ENCODE measurements around the gene PLCB4.
A peak's percentile ranks its signal among the peaks of the same experiment; 100 is the strongest.

PLCB4 gene

DNA sequence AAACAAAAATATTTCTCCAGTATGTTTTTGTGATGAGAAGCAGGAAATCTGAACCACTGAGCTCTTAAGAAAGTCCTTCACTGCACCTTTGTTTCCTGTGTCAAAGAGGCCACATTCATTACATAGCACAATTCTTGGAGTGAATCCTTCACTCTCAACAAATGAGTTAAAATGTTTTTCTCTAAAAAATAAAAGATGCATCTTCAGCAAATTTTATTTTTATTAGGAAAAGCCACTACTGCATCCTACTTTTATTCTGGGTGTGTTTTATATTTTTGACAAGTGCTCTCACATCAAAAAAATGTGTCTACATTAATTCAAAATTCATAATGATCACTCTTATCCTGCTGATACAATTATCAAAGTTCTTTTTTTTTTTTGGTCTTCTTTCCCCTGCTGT lies 76.3 kb downstream of the PLCB4 start:
- TF ChIP-seq, protein P1, sequence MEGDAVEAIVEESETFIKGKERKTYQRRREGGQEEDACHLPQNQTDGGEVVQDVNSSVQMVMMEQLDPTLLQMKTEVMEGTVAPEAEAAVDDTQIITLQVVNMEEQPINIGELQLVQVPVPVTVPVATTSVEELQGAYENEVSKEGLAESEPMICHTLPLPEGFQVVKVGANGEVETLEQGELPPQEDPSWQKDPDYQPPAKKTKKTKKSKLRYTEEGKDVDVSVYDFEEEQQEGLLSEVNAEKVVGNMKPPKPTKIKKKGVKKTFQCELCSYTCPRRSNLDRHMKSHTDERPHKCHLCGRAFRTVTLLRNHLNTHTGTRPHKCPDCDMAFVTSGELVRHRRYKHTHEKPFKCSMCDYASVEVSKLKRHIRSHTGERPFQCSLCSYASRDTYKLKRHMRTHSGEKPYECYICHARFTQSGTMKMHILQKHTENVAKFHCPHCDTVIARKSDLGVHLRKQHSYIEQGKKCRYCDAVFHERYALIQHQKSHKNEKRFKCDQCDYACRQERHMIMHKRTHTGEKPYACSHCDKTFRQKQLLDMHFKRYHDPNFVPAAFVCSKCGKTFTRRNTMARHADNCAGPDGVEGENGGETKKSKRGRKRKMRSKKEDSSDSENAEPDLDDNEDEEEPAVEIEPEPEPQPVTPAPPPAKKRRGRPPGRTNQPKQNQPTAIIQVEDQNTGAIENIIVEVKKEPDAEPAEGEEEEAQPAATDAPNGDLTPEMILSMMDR (conservative IDR thresholded peaks at IDR 0.05; ENCODE audit: low read length) = no peak
- TF ChIP-seq EZH2phosphoT487 (IDR thresholded peaks at IDR 0.05; ENCODE audit: borderline replicate concordance) = no peak
- Histone ChIP-seq H3F3A (ENCODE audit: low read depth) (0 out of 2 replicates have a peak, but pooled peaks cover 3% of the 10 kb centered on the region), H3K4me3 (ENCODE audit: low read length, poor library complexity, severe bottlenecking) (peak overlapping the region; percentile 47), H3K9me2 (replicated peaks; ENCODE audit: low read depth, low read length) (no peaks in the 10 kb centered on the region), H3K9me3 (ENCODE audit: insufficient read depth, low read depth, low read length) (no peaks in the 10 kb centered on the region), H3K9ac (ENCODE audit: low read depth, low read length, poor library complexity, severe bottlenecking) (peak overlapping the region; percentile 7), H4K20me1 (ENCODE audit: insufficient read depth, low read length, poor library complexity, severe bottlenecking) (no peaks in the 10 kb centered on the region), H3K79me2 (ENCODE audit: insufficient read depth, low read length) (peaks cover 8% of the 10 kb centered on the region; the same call in 1 of the 2 replicates), H3K36me3 (ENCODE audit: insufficient read depth, low read length) (no peaks in the 10 kb centered on the region), H3K4me2 (ENCODE audit: low read depth, low read length, poor library complexity, severe bottlenecking) (peak overlapping the region; percentile 72), H3K4me1 (ENCODE audit: insufficient read depth, low read length, poor library complexity, severe bottlenecking) (peaks cover 77% of the 10 kb centered on the region), H2AFZ (ENCODE audit: low read length) (no peak overlapping the region), H3K27me3 (ENCODE audit: insufficient read depth, low read length, poor library complexity, severe bottlenecking) (no peaks in the 10 kb centered on the region)

DNA sequence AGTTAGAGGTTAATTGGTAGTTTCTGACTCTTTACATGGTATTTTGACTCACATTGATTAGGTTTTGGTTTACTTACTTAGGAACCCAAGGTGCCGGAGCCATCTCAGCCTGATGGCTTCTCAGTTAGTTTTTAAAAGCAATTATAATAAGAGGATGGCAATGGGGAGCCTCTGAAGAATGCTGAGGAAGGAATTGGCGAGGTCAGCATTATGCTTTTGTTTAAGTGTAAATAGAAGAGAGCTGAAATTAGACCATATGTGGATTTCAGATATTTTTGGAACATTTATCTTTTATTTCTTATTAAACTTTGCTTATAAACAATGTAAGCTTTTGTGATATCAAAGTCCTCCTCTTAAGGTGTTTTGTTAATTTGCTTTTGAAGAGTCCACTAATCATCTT lies 77.8 kb downstream of the PLCB4 start:
- H3K4me1 ChIP-seq (ENCODE audit: insufficient read depth, low read length, poor library complexity, severe bottlenecking) = peaks cover 66% of the 10 kb centered on the region
- no peak overlapping the region for H3K4me3 ChIP-seq (ENCODE audit: low read length, poor library complexity, severe bottlenecking)
- H3K36me3 ChIP-seq (ENCODE audit: insufficient read depth, low read length) = no peaks in the 10 kb centered on the region
- no peak overlapping the region for H3K4me2 ChIP-seq (ENCODE audit: low read depth, low read length, poor library complexity, severe bottlenecking)
- H3K27me3 ChIP-seq (ENCODE audit: insufficient read depth, low read length, poor library complexity, severe bottlenecking) = no peaks in the 10 kb centered on the region
- TF ChIP-seq EZH2phosphoT487 (IDR thresholded peaks at IDR 0.05; ENCODE audit: borderline replicate concordance) = no peak
- TF ChIP-seq, protein P1 (conservative IDR thresholded peaks at IDR 0.05; ENCODE audit: low read length) = no peak
- no peaks in the 10 kb centered on the region for H3K9me3 ChIP-seq (ENCODE audit: insufficient read depth, low read depth, low read length)
- H3K79me2 ChIP-seq (ENCODE audit: insufficient read depth, low read length) = peaks cover 8% of the 10 kb centered on the region; the same call in 1 of the 2 replicates
- H2AFZ ChIP-seq (ENCODE audit: low read length) = no peak overlapping the region
- H3K9me2 ChIP-seq (replicated peaks; ENCODE audit: low read depth, low read length) = no peaks in the 10 kb centered on the region
- no peaks in the 10 kb centered on the region for H4K20me1 ChIP-seq (ENCODE audit: insufficient read depth, low read length, poor library complexity, severe bottlenecking)
- H3F3A ChIP-seq (ENCODE audit: low read depth) = 0 out of 2 replicates have a peak, but pooled peaks cover 3% of the 10 kb centered on the region
- H3K9ac ChIP-seq (ENCODE audit: low read depth, low read length, poor library complexity, severe bottlenecking) = no peak overlapping the region

DNA sequence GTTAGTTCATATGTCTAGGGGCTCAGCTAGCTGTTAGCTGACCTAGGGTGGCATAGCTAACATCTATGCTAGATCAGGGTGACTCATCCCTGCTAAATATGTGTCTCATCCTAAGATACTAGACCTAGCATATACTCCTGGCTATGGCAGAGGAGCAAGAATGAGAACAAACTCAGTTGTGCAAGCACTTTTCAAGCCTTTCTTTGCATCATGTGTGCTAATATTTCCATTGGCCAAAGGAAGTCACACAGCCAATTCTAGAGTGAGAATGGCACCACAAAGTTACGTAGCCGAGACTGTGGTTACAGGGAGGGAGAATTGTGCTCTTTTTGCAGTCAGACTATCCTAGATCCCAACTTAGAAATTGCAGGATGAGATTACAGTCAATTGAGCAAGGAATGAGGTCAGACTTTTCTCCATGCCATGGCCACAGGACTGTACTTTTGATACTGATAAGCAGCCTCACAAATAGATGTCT lies 78.7 kb downstream of the PLCB4 start:
- no peak overlapping the region for H2AFZ ChIP-seq (ENCODE audit: low read length)
- no peak overlapping the region for H3K4me3 ChIP-seq (ENCODE audit: low read length, poor library complexity, severe bottlenecking)
- TF ChIP-seq, protein P1 (conservative IDR thresholded peaks at IDR 0.05; ENCODE audit: low read length) = no peak
- TF ChIP-seq EZH2phosphoT487 (IDR thresholded peaks at IDR 0.05; ENCODE audit: borderline replicate concordance) = no peak
- no peak overlapping the region for H3K4me2 ChIP-seq (ENCODE audit: low read depth, low read length, poor library complexity, severe bottlenecking)
- H3K9me2 ChIP-seq (replicated peaks; ENCODE audit: low read depth, low read length) = no peaks in the 10 kb centered on the region
- peaks cover 8% of the 10 kb centered on the region; the same call in 1 of the 2 replicates for H3K79me2 ChIP-seq (ENCODE audit: insufficient read depth, low read length)
- no peak overlapping the region for H3K9ac ChIP-seq (ENCODE audit: low read depth, low read length, poor library complexity, severe bottlenecking)
- peaks cover 56% of the 10 kb centered on the region for H3K4me1 ChIP-seq (ENCODE audit: insufficient read depth, low read length, poor library complexity, severe bottlenecking)
- H3K9me3 ChIP-seq (ENCODE audit: insufficient read depth, low read depth, low read length) = peaks cover 4% of the 10 kb centered on the region; the same call in 1 of the 2 replicates
- no peaks in the 10 kb centered on the region for H3K36me3 ChIP-seq (ENCODE audit: insufficient read depth, low read length)
- H3K27me3 ChIP-seq (ENCODE audit: insufficient read depth, low read length, poor library complexity, severe bottlenecking) = no peaks in the 10 kb centered on the region
- H3F3A ChIP-seq (ENCODE audit: low read depth) = 0 out of 2 replicates have a peak, but pooled peaks cover 3% of the 10 kb centered on the region
- no peaks in the 10 kb centered on the region for H4K20me1 ChIP-seq (ENCODE audit: insufficient read depth, low read length, poor library complexity, severe bottlenecking)
